GM19328 (cell line): Measurements from ENCODE around the gene PRM2.
A peak's percentile ranks its signal among the peaks of the same experiment; 100 is the strongest.

Source experiments
- ATAC-seq: cut with Tn5 transposase; IDR thresholded peaks from one replicate; pipeline ENCODE4 v1.9.1; 2021; ENCODE audit warnings: mild to moderate bottlenecking, moderate library complexity; ENCODE audit not compliant: unreplicated experiment

The PRM2 gene, protein sequence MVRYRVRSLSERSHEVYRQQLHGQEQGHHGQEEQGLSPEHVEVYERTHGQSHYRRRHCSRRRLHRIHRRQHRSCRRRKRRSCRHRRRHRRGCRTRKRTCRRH

DNA sequence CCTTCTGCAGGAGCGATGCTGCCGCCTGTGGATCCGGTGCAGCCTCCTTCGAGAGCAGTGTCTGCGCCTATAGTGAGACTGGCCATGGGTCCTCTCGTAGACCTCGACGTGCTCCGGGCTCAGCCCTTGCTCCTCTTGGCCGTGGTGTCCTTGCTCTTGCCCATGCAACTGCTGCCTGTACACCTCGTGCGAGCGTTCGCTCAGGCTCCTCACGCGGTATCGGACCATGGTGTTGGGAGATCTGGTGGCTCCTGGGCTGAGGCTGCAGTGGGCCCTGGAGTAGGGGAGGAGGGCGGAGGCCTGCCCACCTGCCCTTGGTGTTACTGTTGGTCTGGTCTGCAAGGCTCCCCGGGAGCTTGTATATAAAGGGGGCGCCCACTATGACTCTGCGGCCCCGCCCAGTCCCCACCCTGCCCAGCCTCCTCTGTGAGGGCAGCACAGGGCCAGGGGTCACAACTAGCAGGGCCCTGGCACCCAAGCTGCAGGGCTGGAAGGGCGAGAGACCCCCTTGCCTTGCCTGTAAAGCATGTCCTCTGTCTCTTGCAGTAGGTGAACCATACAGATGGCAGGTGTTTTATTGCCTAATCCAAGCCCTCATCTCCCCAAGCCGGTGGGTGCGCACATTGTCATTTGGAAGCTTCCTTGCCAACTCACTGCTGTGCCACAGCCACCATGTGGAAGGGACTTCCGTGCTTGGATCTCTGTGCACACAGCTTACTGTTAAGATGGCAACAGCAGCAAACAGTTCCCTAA lies at the start of gene PRM2:
TSS of gene PRM2 (minus strand) at position 338 of the 753 bp plus-strand sequence. CDS start at position 228, 110 bp downstream.
- ATAC-seq: no peak

DNA sequence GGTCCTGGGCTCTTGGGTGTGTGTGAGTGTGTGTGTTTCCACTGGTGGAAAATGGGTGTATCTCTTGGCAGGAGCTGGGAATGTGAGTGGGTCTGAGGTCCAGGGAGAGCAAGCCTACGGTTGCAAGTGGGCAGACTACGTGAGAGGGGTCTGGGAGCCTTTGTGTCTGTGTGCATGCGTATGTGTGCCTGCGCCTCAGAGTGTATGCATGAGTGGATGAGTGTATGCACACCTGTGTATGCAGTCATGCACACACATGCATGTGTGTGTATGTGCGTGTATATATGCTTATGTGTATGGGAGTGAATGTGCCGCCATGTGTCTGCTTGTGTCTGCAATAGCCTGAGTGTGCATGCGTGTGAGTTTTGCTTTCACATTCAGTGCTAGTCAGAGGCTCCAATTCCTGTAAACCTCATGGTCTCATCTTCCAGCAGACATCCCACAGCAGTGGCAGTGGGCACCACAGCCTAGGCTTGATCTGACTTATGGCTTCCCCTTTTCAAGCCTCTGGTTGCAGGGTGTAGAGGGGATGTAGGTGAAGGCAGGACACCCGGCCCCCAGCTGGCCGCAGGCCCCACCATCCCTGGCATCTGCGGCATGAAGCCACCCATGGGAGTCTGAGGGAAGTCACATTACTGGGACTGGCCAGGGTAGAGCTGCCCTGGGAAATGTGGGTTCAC lies 49.3 kb upstream of the PRM2 start:
- no peak for ATAC-seq

DNA sequence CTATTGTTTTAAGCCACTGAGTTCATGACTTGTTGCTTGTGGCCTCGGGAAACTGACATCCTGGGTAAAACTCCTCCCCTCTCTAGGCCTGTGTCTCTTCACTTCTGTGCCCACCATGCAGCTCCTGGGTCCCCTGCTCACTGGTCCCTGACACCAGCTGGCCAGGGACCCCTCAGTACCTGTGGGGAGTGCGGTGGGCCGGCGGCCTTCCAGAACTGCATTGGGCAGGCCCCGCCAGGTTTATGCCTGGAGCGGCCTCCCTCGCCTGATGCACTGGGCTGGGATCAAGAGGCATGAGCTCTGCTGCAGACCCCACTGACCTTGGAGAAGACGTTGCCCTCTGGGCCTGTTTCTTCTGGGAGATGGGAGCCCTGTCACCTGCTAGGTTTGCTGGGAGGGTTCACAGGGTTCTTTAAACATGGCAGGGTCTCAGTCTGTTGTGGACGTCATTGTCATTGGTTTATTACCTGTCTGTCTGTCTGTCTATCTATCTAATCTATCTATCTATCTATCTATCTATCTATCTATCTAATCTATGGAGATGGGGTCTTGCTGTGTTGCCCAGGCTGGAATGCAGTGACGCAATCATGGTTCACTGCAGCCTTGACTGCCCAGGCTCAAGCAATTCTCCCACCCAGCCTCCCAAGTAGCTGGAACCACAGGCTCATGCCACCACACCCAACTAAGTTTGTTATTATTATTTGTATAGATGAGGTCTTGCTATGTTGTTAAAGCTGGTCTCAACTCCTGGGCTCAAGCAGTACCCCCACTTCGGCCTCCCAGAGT lies 47.5 kb upstream of the PRM2 start:
- ATAC-seq: no peak

DNA sequence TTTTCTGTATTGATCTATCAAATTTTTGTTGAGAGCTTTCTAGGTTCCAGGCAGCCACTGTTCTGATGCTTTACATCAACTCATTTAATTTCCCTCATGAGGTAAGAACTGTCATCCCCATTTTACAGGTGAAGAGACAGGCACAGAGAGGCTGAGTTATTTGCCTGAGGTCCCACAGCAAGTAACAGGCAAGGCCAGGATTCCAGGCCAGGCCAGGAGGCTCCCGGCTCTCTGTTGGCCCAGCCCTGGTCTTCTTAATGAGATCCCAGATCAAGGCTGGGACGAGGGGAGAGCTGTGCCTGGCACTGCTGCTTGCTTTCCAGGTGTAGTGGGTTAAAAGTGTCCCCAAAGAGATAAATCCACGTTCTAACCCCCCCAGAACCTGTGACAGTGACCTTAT lies 46.5 kb upstream of the PRM2 start:
- no peak for ATAC-seq

DNA sequence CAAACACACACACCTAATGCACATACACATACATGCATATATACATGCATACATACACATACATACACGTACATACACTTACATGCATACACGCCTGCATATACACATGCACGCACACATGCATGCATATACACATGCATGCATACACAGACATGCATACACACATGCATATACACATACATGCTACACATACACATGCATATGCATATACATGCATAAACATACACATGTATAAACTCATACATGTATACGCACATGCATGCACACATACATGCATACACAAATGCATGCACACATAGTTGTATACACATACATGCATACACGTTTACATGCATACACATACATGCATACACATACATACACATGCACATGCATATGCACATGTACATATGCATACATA lies 45.4 kb upstream of the PRM2 start:
- no peak for ATAC-seq

DNA sequence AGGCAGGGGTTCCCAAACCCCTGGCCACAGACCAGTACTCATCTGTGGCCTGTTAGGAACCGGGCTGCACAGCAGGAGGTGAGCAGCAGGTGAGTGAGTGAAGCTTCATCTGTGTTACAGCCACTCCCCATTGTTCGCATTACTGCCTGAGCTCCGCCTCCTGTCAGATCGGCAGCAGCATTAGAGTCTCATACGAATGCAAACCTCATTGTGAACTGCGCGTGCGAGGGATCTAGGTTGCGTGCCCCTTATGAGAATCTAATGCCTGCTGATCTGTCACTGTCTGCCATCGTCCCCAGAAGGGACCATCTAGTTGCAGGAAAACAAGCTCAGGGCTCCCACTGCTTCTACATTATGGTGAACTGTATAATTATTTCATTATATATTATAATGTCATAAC lies 43.9 kb upstream of the PRM2 start:
- ATAC-seq: no peak

DNA sequence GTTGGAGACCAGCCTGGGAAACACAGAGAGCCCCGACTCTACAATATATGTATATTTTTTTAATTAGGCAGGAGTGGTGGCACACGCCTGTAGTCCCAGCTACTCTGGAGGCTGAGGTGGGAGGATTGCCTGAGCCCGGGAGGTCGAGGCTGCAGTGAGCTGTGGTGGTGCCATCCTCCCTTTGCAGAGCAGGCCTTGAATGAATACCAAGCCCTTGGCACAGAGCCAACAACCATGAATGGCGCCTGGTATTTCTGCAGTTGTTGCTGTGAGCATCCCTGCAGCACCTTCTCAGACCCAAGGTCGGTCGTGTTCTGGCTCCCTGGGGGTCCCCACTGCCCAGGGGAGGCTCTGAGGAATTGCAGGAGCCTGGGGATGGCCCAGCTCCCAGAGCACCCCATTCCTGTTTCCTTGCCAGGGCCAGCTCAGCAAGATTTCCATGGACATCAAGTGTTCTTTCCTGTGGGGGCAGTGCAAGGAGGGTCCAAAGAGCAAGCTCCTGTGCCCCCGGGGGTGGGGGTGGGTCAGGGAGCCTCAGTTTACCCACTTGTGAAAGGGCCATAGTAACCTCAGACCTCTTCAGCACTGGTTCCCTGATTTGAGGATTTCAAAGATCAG lies 43.4 kb upstream of the PRM2 start:
- ATAC-seq: no peak

DNA sequence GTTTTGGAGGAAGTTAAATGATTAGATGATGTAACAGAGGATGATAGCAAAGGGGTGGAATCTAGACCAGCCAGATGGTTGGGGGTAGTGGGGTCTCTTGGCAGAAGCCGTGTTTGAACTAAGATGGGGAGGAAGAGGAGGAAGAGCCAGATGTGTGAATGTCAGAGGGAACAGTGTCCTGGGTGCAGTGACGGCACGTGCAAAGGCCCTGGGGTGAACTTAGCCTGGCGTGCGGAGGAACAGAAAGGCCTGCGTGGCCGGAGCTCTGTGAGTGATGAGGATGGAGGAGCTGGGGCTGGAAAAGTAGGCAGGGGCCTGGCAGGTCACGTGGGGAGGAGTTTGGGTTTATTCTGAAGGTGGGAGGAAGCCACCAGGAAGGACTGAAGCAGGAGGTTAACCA lies 42.5 kb upstream of the PRM2 start:
- no peak for ATAC-seq

DNA sequence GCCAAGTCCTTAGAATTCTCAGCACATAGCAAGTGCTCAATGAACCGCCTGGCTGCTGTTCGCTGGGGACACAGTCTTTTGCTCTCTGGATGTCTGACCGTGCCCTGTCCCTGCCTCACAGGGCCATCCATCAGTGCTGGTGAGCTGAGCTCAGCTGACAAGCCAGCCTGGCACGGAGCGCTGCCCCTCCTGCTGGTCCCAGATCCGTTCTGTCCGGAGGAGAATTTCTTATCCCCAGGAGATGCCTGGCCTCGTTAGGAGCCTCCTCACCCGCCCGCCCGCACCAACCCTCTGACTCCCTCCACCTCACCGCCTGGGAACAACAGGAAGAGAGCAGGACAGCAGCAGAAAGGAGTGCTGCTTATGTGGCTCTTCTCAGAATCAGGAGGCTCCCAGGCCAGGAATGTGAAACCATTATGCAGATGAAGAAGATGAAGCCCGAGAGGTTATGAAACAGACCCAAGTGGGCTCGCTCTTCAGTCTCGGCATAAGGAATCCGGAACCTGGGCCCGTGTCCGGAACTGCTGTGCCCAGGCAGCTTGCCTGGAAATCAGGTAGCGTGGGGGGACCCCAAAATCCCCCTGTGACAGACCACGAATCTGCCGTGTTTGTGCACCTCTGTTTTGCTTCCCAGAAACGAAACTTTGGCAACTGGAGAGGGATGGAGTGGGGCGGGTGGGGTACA lies 40.2 kb upstream of the PRM2 start:
- ATAC-seq: no peak

DNA sequence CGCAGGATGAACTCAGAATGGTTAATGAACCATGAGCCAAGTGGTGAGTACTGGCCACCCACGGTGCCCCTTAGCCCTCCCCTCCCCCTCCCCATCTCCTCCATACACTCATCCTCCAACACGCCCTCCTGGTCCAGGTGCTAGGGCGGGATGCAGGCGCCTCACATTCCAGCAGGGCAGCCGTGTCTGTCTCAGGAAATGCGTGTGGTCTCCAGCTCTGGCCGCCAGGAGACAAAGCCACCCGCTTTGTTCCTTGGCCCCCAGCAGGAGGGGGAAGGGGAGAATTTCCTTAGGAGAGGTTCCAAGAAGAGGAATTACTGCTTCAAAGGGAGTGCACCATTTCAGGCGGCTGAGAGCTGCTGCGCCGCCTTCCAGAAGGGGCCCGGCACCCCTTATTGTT lies 39.2 kb upstream of the PRM2 start:
- ATAC-seq: no peak

DNA sequence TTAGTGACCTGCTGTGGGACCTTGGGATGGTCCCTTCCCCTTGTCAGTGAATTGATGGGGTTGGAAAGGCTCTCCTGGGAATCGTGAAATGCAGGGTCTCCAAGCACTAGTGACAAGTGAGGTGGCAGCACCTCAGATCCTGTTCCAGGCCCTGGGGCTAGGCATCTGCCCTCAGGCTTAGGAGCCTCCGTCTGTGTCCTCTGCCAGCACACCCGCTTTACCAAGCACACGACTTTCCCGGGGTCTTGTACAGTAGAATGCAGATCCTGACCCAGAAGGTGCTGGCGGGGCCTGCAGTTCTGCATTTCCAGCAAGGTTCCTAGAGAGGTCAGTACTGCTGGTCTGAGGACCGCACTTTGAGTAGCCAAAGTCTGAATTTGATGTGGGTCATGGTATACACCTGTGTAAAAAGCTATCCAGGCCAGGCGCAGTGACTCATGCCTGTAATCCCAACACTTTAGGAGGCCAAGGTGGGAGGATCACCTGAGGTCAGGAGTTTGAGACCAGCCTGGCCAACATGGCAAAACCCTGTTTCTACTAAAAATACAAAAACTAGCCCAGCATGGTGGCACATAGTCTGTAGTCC lies 38.1 kb upstream of the PRM2 start:
- ATAC-seq: no peak

DNA sequence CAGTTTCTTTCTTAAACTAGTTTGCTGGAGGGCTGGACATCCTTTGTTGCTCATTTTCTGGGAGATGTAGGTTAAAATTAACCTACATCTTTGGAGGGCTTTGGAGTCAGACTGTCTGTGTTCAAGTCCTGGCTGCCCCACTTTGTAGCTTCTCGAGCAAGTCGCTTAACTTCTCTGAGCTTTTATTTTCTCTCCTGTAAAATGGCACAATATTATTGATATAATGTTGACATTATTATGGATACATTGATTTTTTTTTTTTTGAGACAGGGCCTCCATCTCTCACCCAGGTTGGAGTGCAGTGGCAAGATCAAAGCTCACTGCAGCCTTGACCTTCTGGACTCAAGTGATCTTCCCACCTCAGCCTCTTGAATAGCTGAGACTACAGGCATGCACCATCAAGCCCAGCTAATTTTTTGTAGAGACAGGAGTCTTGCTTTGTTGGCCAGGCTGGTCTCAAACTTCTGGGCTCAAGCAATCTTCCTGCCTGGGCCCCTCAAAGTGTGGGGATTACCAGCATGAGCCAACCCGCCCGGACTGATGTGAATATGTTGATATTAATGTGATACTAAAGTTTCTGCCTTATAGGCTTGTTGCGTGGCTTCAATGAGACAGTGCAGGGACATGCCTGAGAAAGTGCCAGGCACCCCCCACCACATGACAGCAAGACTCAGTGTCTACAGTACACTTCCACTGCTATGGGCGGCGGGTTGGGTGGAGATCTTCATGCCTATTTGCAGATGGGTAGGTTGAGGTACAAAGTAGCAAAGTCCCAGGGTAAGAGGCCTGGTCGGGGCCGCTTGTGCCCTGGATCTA lies 37.4 kb upstream of the PRM2 start:
- ATAC-seq: no peak

DNA sequence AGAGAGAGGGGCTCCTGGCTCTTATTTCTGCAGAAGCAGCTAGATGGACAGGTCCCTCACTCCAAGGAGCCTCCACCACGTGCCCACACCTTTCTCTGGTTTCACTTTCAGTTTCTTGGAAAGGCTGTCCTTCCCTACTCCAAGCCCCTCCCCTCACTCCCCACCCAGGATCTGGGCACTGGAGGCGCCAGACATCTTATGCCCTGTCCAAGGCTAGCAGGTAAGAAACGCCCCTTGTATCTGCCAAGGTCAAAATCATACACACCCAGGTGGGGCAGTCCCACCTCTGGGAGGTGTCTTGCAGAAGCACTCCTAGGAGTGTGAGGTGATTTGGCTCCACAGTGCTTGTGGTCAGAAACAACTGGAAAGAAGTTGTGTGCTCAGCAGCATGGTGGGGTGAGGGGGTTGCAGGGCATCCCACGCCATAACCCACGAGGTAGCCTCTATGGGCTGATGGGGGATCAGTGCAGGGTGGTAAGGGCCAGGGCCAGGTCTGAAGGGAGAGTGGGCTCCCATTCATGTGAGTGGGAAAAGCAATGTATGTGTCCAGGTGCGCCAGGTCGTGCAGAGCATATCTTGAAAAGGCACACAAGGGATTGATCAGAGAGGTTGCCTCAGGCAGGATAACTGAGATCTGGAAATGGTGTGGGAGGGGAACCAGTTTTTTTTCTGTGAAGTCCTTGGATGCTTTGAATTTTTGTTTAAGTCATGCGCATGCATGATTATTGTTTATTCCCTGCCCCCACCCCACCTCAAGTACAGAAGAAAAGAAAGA lies 36.6 kb upstream of the PRM2 start:
- no peak for ATAC-seq

DNA sequence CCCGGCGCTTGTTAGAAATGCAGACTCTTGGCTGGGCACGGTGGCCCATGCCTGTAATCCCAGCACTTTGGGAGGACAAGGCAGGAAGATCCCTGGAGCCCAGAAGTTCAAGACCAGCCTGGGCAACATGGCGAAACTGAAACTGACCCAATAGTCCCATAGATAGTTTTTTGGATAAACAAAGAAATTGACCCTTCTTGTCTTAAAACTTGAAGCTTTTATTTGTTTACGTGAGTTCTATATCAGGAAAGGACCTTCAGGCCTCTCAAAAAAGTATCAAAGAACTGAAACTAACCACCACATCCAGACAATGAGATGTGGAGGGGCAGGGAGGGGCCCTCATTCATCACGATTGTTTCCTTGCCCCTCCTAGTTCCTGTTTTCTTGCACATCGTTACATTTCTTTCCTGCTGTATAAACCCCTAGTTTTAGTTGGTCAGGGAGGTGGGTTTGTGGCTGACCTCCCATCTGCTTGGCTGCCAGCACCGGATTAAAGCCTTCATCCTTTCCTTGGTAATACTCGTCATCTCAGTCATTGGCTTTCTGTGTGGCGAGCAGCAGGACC lies 34.8 kb upstream of the PRM2 start:
- ATAC-seq: peak; percentile 32

DNA sequence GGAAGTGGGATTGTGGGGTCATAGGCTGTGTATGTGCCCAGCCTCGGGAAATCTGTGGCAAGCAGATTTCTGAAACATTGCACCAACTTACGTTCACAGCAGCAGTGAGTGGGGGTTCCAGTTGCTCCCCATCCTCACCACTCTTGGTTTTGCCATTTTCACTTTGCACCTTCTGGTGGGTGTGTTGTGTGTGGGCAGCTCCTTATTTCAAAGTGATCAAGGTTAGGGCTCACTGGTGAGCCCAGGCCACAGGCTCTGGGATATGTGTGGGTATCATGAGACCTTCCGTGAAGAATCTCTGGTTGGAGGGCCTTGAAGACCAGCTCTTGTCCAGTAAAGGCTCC lies 34.3 kb upstream of the PRM2 start:
- ATAC-seq: no peak

DNA sequence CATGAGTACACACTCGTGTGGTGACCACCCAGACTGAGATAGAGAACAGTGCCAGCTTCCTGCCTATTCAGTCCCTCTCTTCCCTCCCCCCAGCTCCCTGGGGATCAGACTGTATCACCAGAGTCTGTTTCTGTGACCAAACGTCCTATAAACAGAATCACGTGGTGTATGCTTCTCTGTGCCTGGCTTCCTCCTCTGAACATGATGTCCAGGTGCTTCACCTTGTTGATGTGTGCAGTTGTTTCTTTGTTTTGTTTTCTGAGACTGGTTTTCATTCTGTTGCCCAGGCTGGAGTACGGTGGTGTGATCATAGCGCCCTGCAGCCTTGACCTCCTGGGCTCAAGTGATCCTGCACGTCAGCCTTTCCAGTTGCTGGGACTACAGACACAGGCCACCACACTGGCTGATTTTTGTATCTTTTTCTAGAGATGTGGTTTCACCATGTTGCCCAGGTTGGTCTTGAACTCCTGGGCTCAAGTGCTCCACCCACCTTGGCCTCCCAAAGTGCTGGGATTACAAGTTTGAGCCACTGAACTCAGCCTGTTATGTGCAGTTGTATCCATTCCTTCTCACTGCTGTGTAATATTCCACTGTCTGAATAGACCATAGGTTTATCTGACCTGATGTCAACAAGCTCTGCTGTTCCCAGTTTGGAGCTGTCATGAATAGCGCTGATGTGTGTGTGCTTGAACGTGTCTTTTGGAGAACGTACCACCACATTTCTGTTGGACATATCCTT lies 33.8 kb upstream of the PRM2 start:
- ATAC-seq: no peak

DNA sequence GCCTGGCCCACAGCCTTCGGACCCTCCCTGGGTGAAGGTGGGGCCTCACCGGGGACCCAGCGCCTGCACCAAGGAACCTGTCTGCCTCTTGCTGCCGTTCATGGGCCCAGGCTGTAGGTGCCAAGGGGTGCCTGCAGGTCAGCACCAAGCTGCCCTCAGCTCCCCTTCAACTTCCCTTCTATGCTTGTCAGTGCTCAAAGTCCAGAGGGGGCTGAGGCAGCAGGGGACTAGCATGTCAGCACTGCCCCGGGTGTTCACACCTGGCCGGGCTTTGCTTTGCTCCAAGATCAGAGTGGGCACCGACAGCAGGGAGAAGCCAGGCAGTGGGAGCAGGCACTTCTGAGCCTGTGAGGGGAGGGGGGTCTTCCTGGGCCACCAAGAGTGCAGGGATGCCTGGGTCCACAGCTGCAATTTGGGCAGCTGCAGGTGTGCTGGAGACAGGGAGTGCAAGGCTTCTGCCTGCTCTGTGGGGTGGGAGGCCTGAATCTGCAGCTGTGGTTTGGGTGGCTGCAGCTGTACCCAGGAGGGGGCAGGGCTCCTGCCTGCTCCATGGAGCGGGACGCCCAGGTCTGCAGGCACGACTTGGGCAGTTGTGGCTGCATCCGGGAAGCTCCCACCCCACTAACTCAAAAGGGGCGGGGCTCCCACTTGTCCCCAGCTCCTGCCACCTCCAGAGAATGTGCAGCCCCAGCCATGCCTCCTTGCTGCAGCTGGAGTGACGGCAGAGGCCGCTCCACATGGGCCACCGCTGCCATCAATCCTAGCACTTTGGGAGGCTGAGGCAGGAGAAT lies 32.4 kb upstream of the PRM2 start:
- ATAC-seq: no peak
